Kasumi-1 (cell line): Measurements from ENCODE around the gene PCBP4.

Source experiments
- DNase-seq, 2 experiments: peaks; one replicate each; lab custom pipeline; 2025; lab: John Stamatoyannopoulos, UW

Gene PCBP4

GRCh38 chr3:51971350-51971749 is 4.1 kb upstream of the PCBP4 start:
- no peak for DNase-seq

- DNase-seq, result no peak
Observed at GRCh38 chr3:51970606-51971300, 3.5 kb upstream of the PCBP4 start.

GRCh38 chr3:51969841-51970240 is 2.6 kb upstream of the PCBP4 start:
- no peak for DNase-seq

- no peak for DNase-seq
Observed at GRCh38 chr3:51968883-51969678, 1.8 kb upstream of the PCBP4 start.

- no peak for DNase-seq
Observed at GRCh38 chr3:51968170-51968775, 1.0 kb upstream of the PCBP4 start.

GRCh38 chr3:51966922-51967383 is 301 bp downstream of the PCBP4 start:
- no peak for DNase-seq

GRCh38 chr3:51966486-51966885 is 768 bp downstream of the PCBP4 start:
- DNase-seq, result no peak

- no peak for DNase-seq
Observed at GRCh38 chr3:51966016-51966415, 1.2 kb downstream of the PCBP4 start.

GRCh38 chr3:51964521-51964920 is 2.7 kb downstream of the PCBP4 start:
- DNase-seq, result no peak

GRCh38 chr3:51963951-51964451 is 3.3 kb downstream of the PCBP4 start:
- no peak for DNase-seq

GRCh38 chr3:51962854-51963530 is 4.3 kb downstream of the PCBP4 start:
- DNase-seq, result no peak

- no peak for DNase-seq
Observed at GRCh38 chr3:51961602-51962569, 5.4 kb downstream of the PCBP4 start.

- DNase-seq, result no peak
Observed at GRCh38 chr3:51961011-51961410, 6.2 kb downstream of the PCBP4 start.

- no peak for DNase-seq
Observed at GRCh38 chr3:51960386-51960785, 6.9 kb downstream of the PCBP4 start.

- no peak for DNase-seq
Observed at GRCh38 chr3:51959651-51960050, 7.6 kb downstream of the PCBP4 start.

- no peak for DNase-seq
Observed at GRCh38 chr3:51958603-51959521, 8.4 kb downstream of the PCBP4 start.

- DNase-seq, result no peak
Observed at GRCh38 chr3:51957520-51958205, 9.6 kb downstream of the PCBP4 start.

GRCh38 chr3:51955893-51956770 is 11.1 kb downstream of the PCBP4 start:
- peak in 1 of 2 experiments; percentile 40 for DNase-seq
